Muscle of leg (tissue), 11 donors: ENCODE measurements around the gene TMEM30A. TPM values are rescaled to one million over a fixed set of nuclear protein-coding genes. Genes with fewer than 3 reads are reported as not detected.

ENCODE experiments used
- DNase-seq: peaks from one replicate; pipeline ENCODE4 v3.0.0; 2013
- H3K27ac ChIP-seq: one replicate; pipeline ENCODE4 v1.5.1; 2013; ENCODE audit warnings: mild to moderate bottlenecking, low read length, control low read depth
- H3K27me3 ChIP-seq: one replicate; pipeline ENCODE4 v1.6.1; 2013; ENCODE audit warnings: low read length; ENCODE audit not compliant: control insufficient read depth, insufficient read depth
- H3K36me3 ChIP-seq: one replicate; pipeline ENCODE4 v1.6.1; 2013; ENCODE audit warnings: low read length; ENCODE audit not compliant: control insufficient read depth, insufficient read depth
- H3K4me1 ChIP-seq: one replicate; pipeline ENCODE4 v1.6.1; 2013; ENCODE audit warnings: low read length; ENCODE audit not compliant: control insufficient read depth, insufficient read depth
- H3K4me3 ChIP-seq: one replicate; pipeline ENCODE4 v1.5.1; 2013; ENCODE audit warnings: low read length, control low read depth
- H3K9me3 ChIP-seq: replicated peaks from 2 replicates; pipeline ENCODE4 v1.6.1; 2013; ENCODE audit warnings: low read depth, low read length; ENCODE audit not compliant: control insufficient read depth
- WGBS: methylation state at CpG from one replicate; pipeline ENCODE4 v1.1.5; 2013; ENCODE audit warnings: missing lambda C conversion rate; ENCODE audit not compliant: insufficient coverage; 5-methylcytosine and 5-hydroxymethylcytosine counted together
- polyA plus RNA-seq, 8 donors: library from polyadenylated mRNA; unstranded; fragments of 120-200 nt; gene quantifications; one replicate each; pipeline versions ENCODE4 v1.2.1 to v1.2.3, GENCODE V29; 2013; ENCODE audit warnings: inconsistent platforms in 1 of 8, low replicate concordance in 1 of 8; ENCODE audit not compliant: insufficient read length in 8 of 8, insufficient read depth in 1 of 8
- total RNA-seq: library from RNA; stranded (reverse); fragments of 120-200 nt; gene quantifications from one replicate; pipeline ENCODE4 v1.2.4, GENCODE V29; 2013

Gene TMEM30A
- total and polyA plus RNA-seq, 9 donors = 45.2 to 81.5 (median 61.0) TPM

- H3K36me3 ChIP-seq = no peaks in the 10 kb centered on the region
- no peak overlapping the region for H3K27ac ChIP-seq
- DNase-seq = no peak
- peaks cover 4% of the 10 kb centered on the region for H3K4me1 ChIP-seq
- no CpG with 5 or more reads among the region's 2 CpGs for WGBS
- H3K27me3 ChIP-seq = no peaks in the 10 kb centered on the region
- H3K4me3 ChIP-seq = no peak overlapping the region
- no peaks in the 10 kb centered on the region for H3K9me3 ChIP-seq
These were observed 1.9 kb downstream of the TMEM30A start for GRCh38 chr6:75282706-75283105.

GRCh38 chr6:75281653-75282052 lies 2.9 kb downstream of the TMEM30A start:
- Histone ChIP-seq H3K9me3 (no peaks in the 10 kb centered on the region), H3K36me3 (no peaks in the 10 kb centered on the region), H3K27ac (no peak overlapping the region), H3K4me3 (no peak overlapping the region), H3K27me3 (no peaks in the 10 kb centered on the region), H3K4me1 (peaks cover 4% of the 10 kb centered on the region)
- no peak for DNase-seq

- no peaks in the 10 kb centered on the region for H3K36me3 ChIP-seq
- no peak overlapping the region for H3K27ac ChIP-seq
- 76% methylated on average over 2 of the region's 4 CpGs for WGBS
These were observed 4.3 kb downstream of the TMEM30A start for GRCh38 chr6:75280131-75280855.

GRCh38 chr6:75279418-75279817 lies 5.2 kb downstream of the TMEM30A start:
- WGBS = no CpG with 5 or more reads among the region's 2 CpGs
- H3K4me1 ChIP-seq = peaks cover 2% of the 10 kb centered on the region
- DNase-seq = no peak

More at GRCh38 chr6:75280131-75280855, 4.3 kb downstream of the TMEM30A start:
- H3K4me3 ChIP-seq = no peak overlapping the region
- H3K4me1 ChIP-seq = peaks cover 2% of the 10 kb centered on the region
- H3K27me3 ChIP-seq = no peaks in the 10 kb centered on the region
- no peak for DNase-seq
- no peaks in the 10 kb centered on the region for H3K9me3 ChIP-seq

GRCh38 chr6:75278474-75279077 lies 6.0 kb downstream of the TMEM30A start:
- Histone ChIP-seq H3K4me1 (peaks cover 2% of the 10 kb centered on the region), H3K4me3 (no peak overlapping the region), H3K9me3 (no peaks in the 10 kb centered on the region), H3K27me3 (no peaks in the 10 kb centered on the region), H3K27ac (no peak overlapping the region), H3K36me3 (no peaks in the 10 kb centered on the region)
- WGBS = 80% methylated on average over 2 of the region's 4 CpGs
- DNase-seq = no peak

More at GRCh38 chr6:75279418-75279817, 5.2 kb downstream of the TMEM30A start:
- Histone ChIP-seq H3K27ac (no peak overlapping the region), H3K9me3 (no peaks in the 10 kb centered on the region), H3K36me3 (no peaks in the 10 kb centered on the region), H3K4me3 (no peak overlapping the region), H3K27me3 (no peaks in the 10 kb centered on the region)

DNA sequence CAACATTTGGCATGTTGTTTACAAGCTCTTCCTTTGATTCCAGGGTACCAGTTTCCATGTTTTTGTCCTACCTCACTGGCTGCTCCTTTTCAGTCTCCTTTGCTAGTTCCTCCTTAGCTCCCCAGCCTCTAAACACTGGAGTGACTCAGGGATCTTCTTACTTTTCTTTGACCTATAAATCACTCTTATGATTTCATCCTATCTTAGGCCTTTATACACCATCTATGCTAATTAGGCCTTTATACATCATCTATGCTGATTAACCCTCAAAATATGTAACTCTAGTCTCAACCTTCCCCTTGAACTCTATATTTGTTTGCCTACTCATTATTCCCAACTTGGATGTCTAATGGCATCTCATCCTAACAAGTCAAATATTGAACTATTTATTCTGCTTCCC lies 9.5 kb downstream of the TMEM30A start:
- H3K27ac ChIP-seq = no peak overlapping the region
- H3K4me1 ChIP-seq = no peaks in the 10 kb centered on the region
- H3K4me3 ChIP-seq = no peak overlapping the region
- H3K9me3 ChIP-seq = no peaks in the 10 kb centered on the region
- H3K36me3 ChIP-seq = peaks cover 5% of the 10 kb centered on the region
- DNase-seq = no peak
- no peaks in the 10 kb centered on the region for H3K27me3 ChIP-seq

DNA sequence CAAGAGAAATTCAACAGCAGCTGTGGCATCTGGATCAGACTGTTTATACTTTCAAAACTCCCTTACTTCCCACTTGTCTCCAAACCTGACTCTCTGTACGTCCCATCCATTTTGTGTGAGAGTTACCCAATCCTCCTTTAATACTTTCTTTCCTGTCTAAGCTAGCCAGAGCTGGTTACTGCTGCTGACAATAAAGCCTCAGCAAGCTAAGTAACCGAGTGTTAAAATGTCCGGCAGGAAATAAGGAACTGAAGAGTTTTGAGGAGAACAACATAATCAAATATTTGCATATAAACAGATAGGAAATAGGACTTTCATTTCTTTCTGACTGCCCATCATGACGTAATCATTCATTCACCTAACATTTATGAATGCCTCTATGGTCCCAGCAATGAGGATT lies 11.6 kb downstream of the TMEM30A start:
- Histone ChIP-seq H3K4me3 (no peak overlapping the region), H3K9me3 (no peaks in the 10 kb centered on the region), H3K27ac (no peak overlapping the region), H3K27me3 (no peaks in the 10 kb centered on the region), H3K36me3 (peaks cover 8% of the 10 kb centered on the region), H3K4me1 (no peaks in the 10 kb centered on the region)
- DNase-seq = no peak
- WGBS = 17% methylated on average over 1 of the region's 4 CpGs

DNA sequence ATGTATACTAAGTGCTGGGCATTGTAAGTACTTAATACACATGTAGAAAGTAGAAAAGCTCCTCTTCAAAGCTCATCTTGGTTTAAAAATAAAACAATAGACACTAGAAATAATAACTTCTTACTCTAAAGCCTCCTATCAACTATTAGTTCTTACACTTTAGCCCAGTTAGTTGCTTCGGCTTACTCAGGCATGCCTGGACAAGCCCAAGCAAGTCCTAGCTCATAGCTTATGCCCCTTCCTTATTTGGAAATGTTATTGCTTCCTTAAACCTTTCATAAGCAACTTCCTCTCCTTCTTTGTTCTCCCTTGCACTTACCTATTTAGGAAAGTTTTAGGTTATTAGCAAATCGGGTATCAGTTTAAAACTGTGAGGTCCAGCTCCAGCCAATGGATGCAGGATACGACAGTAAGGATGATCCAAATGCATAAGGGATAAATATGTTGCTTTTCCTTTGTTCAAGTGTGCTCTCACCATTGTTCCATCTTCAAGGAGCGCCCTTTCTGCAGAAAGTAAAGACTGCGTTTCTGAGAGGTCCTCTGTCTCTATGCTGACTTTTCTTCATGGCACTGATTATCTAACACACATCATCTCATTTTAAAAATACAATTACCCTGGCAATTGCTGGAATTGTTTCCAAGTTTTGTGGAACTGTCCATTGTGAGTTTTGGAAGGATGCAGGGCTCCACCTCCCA lies 12.3 kb downstream of the TMEM30A start:
- 95% methylated on average over 4 of the region's 5 CpGs for WGBS
- Histone ChIP-seq H3K27ac (no peak overlapping the region), H3K4me3 (no peak overlapping the region), H3K9me3 (no peaks in the 10 kb centered on the region), H3K27me3 (no peaks in the 10 kb centered on the region), H3K36me3 (peaks cover 8% of the 10 kb centered on the region), H3K4me1 (no peaks in the 10 kb centered on the region)
- no peak for DNase-seq

GRCh38 chr6:75268988-75269354 lies 15.6 kb downstream of the TMEM30A start:
- DNase-seq = no peak
- no peak overlapping the region for H3K27ac ChIP-seq
- H3K36me3 ChIP-seq = peaks cover 8% of the 10 kb centered on the region
- 66% methylated on average over 2 of the region's 4 CpGs for WGBS
- no peaks in the 10 kb centered on the region for H3K4me1 ChIP-seq
- no peaks in the 10 kb centered on the region for H3K27me3 ChIP-seq
- no peaks in the 10 kb centered on the region for H3K9me3 ChIP-seq
- no peak overlapping the region for H3K4me3 ChIP-seq

DNA sequence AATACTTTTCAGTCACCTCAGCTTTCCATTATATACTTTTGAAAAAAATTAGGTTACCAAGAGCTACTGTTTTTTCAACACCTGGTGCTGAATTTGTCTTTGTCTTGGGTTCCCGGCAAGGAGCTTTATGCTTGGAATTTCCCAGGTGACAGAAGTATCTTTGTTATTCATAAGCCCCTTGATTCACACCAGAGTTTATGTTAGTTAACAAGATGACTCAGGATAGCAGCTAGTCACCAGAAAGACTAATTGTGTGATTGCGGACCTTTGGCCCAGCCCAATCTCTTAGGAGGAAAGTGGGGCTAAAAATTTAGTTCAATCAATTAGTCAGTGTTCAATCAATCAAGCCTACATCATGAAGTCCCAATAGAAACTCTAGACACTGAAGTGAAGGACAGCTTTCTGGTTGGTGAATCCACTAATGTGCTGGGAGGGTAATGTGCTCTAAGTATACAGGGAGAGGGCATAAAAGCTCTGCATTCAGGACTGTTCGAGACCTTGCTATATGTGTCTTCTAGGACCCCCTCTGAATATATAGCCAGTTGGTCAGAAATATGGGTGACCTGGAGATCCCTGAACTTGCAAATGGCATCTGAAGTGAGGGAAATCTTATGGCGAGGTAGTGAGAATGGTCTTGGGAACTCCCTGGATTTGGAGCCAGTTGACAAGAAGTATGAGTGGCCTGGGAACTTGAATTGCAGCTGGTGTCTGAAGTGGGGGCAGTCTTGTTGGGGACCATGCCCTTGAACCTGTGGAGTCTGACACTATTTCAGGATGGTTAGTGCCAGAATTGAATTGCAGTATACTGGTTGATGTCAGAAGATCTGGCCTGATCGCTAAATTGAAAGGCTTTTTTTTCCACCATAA lies 16.2 kb downstream of the TMEM30A start:
- Histone ChIP-seq H3K4me1 (no peaks in the 10 kb centered on the region), H3K9me3 (no peaks in the 10 kb centered on the region), H3K27ac (no peak overlapping the region), H3K4me3 (no peak overlapping the region), H3K36me3 (peaks cover 10% of the 10 kb centered on the region), H3K27me3 (no peaks in the 10 kb centered on the region)
- WGBS = 100% methylated on average over 2 of the region's 5 CpGs
- DNase-seq = no peak
